Measurements from ENCODE around the gene SFXN5.
"Not testable (repeated sequence)": the region's sequence is repeated elsewhere in the genome, so short reads cannot be mapped to it uniquely, and the experiment has no call there.

SFXN5 gene

DNA sequence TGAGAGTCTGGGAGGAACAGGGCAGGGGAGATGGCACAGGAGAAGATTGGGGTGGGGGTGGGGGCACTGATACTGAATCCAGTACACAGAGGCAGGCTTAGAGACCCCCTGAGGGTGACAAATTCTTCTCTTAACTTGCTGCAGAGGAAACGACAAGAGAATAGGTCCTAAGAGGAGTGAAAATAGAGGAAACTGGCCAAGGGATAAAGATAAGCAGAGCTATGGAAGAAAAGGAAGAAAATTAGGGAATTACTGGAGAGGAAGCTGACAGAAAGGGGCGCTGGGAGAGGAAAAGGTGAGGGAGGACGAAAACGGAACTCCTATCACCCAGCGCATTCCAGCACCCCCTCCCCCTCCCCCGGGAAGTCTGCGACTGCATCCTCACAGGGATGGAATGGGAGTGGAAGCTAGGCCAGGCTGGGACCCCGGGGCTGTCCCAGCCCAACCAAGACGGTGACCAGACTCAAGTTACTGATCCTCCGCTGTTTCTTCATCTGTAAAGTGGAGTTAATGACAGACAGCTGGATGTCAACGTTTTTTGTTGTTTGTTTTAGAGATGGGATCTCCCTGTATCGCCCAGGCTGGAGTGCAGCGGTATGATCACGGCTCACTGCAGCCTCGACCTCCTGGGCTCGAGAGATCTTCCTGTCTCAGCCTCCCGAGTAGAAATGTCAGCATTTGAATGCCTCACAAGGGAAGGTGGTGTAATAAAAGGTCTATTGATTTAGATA, 156.8 kb downstream of the SFXN5 start:
- Mint-ChIP-seq H3K4me1 (peaks cover 38% of the 10 kb centered on the region), H3K4me3 (peak overlapping the region; percentile 73), H3K27ac (no peak overlapping the region), H3K9me3 (no peaks in the 10 kb centered on the region), H3K36me3 (no peaks in the 10 kb centered on the region)
- DNase-seq (ENCODE audit: low spot score in 2 of 2) (no peak), ATAC-seq (no peak)

DNA sequence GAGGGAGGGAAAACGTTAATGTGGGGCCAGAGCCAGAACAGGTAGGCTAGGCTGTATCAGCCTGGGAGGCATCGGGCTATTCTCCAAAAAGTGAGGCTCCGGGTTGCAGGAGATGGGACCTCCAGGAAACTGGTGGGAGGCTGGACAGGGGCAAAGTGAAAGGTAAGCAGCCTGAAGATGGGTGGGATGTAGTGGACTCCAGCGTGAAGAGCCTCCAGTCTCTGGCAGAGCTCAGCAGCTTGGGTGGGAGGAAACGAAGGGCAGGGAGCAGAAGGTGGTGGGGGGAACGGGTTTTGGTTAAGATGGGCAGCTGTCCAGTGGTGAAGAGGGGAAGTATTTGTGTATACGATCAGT, 157.3 kb downstream of the SFXN5 start:
- H3K9me3 Mint-ChIP-seq: no peaks in the 10 kb centered on the region
- no peaks in the 10 kb centered on the region for H3K36me3 Mint-ChIP-seq
- no peak overlapping the region for H3K27ac Mint-ChIP-seq
- H3K4me3 Mint-ChIP-seq: no peak overlapping the region
- peaks cover 38% of the 10 kb centered on the region for H3K4me1 Mint-ChIP-seq
- ATAC-seq (no peak), DNase-seq (ENCODE audit: low spot score in 2 of 2) (no peak)

DNA sequence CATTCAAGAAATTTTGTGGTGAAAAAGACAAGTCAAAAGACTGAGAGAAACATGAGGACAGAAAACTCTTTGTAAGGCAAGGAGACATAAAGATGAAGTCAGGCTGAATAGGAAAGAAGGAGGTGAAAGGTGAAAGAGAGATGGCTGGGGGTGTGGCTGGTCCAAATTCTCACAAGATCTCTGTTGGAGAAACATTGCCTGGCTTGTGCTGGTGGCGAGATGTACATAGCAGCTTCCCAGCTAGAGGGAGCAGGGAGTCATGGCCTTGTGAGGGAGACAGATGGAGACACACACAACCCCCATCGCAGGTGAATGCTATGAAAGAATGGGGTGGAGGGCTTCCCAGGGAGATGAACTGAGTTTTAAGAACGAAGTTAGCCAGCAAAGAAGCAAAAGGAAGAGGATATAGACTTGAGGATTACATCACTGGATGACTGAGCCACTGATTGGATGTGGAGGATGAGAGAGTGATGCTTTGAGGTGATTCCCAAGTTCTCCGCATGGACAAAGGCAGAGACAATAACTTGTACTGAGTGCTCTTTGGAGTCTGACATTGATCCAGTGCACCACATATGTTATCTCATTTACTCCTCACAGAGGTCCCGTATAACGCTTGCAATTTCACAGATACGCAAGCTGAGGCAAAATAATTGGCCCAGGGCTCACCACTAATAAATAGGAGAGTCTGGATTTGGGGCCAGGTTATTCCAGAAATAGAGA, 157.9 kb downstream of the SFXN5 start:
- no peaks in the 10 kb centered on the region for H3K9me3 Mint-ChIP-seq
- H3K4me1 Mint-ChIP-seq: peaks cover 36% of the 10 kb centered on the region
- H3K36me3 Mint-ChIP-seq: no peaks in the 10 kb centered on the region
- H3K4me3 Mint-ChIP-seq: no peak overlapping the region
- ATAC-seq (no peak), DNase-seq (ENCODE audit: low spot score in 2 of 2) (peak in 1 of 2 donors; percentile 41)
- H3K27ac Mint-ChIP-seq: no peak overlapping the region

DNA sequence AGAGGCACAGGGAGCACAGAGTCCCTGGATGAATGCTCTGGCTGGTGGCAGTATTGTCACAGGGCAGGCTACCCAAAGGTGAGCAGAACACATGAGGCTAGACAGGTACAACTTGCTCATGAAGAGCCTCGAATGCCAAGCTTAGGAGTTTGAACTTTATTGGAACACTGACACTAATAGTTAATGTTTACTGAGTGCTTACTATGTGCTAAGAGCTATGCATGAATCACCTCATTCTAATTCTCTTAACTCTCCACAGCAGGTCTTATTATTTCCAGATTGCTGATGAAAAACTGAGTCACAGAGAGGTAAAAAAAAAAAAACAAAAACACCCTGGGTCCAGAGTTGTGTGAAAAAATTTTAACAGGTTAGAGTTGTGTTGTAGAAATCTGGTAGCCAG, 160.3 kb downstream of the SFXN5 start:
- Mint-ChIP-seq H3K27ac (no peak overlapping the region), H3K36me3 (no peaks in the 10 kb centered on the region), H3K4me3 (no peak overlapping the region), H3K4me1 (peaks cover 22% of the 10 kb centered on the region), H3K9me3 (no peaks in the 10 kb centered on the region)
- peak in 1 of 2 donors; percentile 34 for DNase-seq (ENCODE audit: low spot score in 2 of 2)
- no peak for ATAC-seq

DNA sequence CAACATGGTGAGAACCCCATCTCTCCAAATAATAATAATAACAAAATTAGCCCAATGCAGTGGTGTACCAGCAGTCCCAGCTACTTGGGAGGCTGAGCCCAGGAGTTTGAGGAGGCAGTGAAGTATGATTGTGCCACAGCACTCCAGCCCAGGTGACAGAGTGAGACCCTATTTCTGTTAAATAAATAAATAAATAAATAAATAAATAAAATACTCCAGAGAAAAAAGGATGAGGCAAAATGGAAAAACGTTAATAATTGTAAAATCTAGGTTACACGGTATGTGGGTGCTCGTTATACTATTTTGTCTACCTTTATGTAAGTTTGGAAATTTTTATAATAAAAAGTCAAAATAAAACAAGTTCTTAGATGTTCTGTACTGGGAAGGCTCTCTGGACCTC, 162.8 kb downstream of the SFXN5 start:
- no peaks in the 10 kb centered on the region for H3K9me3 Mint-ChIP-seq
- H3K4me1 Mint-ChIP-seq: no peaks in the 10 kb centered on the region
- no peak overlapping the region for H3K4me3 Mint-ChIP-seq
- ATAC-seq: no peak
- H3K27ac Mint-ChIP-seq: no peak overlapping the region
- no peaks in the 10 kb centered on the region for H3K36me3 Mint-ChIP-seq
- no peak for DNase-seq (ENCODE audit: low spot score in 2 of 2)

DNA sequence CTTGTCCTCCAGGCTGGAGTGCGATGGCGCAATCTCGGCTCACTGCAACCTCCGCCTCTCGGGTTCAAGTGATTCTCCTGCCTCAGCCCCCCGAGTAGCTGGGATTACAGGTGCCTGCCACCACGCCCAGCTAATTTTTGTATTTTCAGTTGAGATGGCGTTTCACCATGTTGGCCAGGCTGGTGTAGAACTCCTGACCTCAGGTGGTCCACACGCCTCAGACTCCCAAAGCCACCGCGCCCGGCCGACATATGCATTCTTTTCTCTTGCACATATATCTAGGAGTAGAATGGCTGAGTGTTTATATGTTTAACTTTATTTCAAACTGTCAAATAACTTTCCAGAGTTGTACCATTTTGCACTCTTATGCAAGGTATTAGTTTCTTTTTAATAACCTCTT, 164.1 kb downstream of the SFXN5 start:
- not testable (repeated sequence) for DNase-seq (ENCODE audit: low spot score in 2 of 2); H3K36me3 Mint-ChIP-seq; H3K27ac Mint-ChIP-seq; H3K9me3 Mint-ChIP-seq; ATAC-seq; H3K4me3 Mint-ChIP-seq; H3K4me1 Mint-ChIP-seq

DNA sequence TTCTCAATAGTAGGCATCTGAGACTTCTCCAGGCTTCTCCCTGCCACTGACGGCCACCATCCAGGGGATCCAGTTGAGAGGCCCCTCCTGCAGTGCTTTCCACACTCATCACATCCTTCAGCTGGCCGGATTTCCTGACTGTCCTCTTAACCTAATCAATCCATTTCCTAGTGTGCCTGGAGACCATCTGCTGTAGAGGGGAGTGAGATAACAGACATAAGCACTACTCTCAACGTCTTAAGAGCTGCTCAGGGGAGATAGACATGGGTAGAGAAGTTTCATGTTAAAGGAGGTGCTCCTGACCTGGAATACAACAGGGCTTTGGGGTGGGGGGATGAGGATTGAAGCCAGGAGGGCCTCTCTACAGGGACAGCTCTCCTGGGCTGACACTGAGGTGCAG, 170.1 kb downstream of the SFXN5 start:
- Mint-ChIP-seq H3K27ac (no peak overlapping the region), H3K36me3 (no peaks in the 10 kb centered on the region), H3K4me3 (no peak overlapping the region), H3K9me3 (no peaks in the 10 kb centered on the region), H3K4me1 (no peaks in the 10 kb centered on the region)
- no peak for ATAC-seq
- no peak for DNase-seq (ENCODE audit: low spot score in 2 of 2)

DNA sequence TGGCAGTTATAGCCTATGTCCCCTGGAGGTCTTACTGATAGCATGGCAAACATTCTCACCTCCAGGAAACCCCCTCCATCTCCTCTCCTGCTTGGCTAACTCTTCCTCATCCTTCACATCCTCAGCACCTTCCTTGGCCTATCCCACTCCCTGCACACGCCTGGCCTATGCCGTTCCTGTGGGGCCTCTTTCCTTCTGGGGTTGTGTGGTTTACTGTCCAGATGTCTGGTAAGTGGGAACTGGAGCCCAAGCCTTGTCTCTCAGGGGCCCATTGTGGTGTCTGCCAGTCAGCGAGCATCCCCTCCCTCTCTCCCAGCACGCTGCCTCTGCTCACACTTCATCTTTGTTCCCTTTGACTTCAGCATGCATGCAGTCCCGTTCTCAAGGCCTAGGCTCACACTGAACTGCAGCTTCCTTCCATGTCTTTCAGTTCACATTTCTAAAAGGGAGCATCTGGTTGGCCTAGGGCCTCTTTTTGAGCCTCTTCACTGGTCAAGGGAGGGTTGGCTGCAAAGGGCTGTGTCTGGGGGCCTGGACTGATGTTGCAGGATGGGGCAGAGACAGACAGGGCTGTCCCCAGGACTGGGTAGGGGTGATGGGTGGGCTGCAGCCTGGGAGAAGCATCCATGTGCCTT, 171.2 kb downstream of the SFXN5 start:
- Mint-ChIP-seq H3K4me3 (no peak overlapping the region), H3K27ac (peak overlapping the region; percentile 17), H3K36me3 (no peaks in the 10 kb centered on the region), H3K4me1 (peaks cover 6% of the 10 kb centered on the region), H3K9me3 (no peaks in the 10 kb centered on the region)
- no peak for ATAC-seq
- no peak for DNase-seq (ENCODE audit: low spot score in 2 of 2)

DNA sequence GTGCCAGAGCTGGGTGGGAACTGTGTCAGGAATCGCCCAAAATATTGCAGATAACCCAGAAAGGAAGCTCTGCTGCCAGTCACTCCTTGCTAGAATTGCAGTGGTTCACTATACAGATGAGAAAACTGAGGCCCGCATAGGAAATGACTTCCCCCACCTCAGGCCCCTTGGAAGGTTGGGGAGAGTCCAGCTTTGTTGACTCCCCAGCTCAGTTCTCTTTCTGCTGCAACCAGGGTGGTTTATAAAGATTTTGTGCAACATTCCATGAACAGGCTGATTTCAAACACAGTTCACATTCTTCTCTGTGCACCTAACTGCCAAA, 173.0 kb downstream of the SFXN5 start:
- Mint-ChIP-seq H3K36me3 (no peaks in the 10 kb centered on the region), H3K9me3 (no peaks in the 10 kb centered on the region), H3K27ac (no peak overlapping the region), H3K4me3 (no peak overlapping the region), H3K4me1 (peaks cover 9% of the 10 kb centered on the region)
- ATAC-seq (no peak), DNase-seq (ENCODE audit: low spot score in 2 of 2) (no peak)

DNA sequence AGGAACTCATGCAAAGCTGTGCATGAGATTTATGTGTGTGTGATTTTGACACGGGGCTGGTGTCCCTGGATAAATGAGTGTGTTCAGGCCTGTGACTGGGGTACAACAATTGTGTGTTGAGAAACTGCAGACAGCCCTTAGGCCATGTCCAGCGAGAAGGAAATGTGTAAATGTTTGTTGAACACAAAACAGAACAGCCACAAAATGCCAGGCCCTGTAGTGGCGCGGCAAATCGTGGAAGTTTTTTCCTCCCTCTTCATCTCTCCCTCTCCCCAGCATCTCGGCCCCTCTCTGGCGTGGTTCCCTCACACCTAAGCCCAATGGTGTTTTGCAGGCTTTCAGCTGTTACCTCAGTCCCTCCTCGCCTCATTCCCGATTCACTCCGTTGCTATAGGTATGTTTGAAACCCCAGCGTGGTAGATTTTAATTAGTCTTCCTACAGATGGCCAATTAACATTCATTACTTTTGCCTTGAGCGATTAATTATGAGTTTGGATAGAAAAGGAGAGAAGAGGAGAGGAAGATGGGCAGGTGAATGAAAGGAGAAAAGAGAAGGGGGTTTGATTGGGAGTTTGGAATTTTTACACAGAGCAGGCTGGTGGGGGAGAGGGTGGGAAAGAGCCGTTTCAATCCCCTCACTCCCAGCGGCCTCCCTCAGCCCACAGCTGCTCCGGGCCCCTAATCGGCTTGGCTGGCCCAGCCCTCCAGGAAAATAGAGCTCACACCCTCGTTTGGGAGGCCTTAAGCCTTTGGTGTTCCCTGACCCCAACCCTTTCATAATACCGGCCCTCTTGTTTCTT, 173.5 kb downstream of the SFXN5 start:
- ATAC-seq (no peak), DNase-seq (ENCODE audit: low spot score in 2 of 2) (no peak)
- H3K27ac Mint-ChIP-seq: no peak overlapping the region
- no peaks in the 10 kb centered on the region for H3K36me3 Mint-ChIP-seq
- peaks cover 9% of the 10 kb centered on the region for H3K4me1 Mint-ChIP-seq
- no peaks in the 10 kb centered on the region for H3K9me3 Mint-ChIP-seq
- H3K4me3 Mint-ChIP-seq: no peak overlapping the region

DNA sequence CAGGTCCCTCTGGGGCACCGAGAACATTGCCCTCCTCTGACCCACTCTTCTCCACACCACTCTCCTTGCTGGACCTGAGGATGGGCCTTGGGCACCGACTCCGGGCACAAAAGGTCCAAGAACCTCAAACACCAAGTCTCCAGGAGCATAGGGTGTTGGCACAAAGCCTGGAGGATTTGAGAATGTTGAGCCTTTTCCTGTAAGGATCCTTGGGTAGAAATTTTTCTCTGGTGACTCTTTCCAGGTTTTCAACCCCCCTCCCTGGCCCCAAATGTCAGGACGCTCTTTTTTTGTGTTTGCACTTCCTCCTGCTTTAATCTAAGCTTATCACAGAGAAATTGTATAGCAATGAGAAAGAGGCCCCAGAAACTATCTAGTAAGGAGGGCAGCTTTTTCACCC, 175.1 kb downstream of the SFXN5 start:
- Mint-ChIP-seq H3K4me3 (no peak overlapping the region), H3K9me3 (no peaks in the 10 kb centered on the region), H3K36me3 (no peaks in the 10 kb centered on the region), H3K27ac (no peak overlapping the region), H3K4me1 (peaks cover 9% of the 10 kb centered on the region)
- no peak for DNase-seq (ENCODE audit: low spot score in 2 of 2)
- ATAC-seq: no peak

DNA sequence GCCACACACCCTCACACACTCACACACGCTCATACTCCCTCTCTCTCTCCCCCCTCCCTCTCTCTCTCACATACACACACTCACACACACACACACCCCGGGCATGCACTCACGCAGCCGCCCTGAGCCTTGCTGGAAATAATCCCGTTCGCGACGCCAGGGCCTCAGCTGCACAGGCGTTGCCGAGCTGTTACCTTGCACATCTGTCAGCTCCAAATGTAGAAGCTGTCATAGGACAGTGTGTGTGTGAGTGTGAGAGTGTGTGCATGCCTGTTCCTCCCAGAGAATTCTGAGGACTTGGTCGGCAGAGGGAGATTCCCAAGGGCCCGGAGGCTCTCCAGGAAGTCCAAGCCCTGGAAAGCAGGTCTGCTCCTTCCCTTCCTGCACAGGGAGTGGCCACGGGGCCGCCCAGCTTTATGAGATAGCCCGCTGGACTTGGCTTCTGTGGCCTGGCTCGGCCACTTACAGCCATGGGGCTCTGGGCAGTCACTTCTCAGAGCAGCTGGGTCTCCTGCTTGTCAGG, 175.7 kb downstream of the SFXN5 start:
- H3K4me1 Mint-ChIP-seq: peaks cover 9% of the 10 kb centered on the region
- no peaks in the 10 kb centered on the region for H3K9me3 Mint-ChIP-seq
- DNase-seq (ENCODE audit: low spot score in 2 of 2) (no peak), ATAC-seq (no peak)
- H3K4me3 Mint-ChIP-seq: no peak overlapping the region
- H3K36me3 Mint-ChIP-seq: no peaks in the 10 kb centered on the region
- no peak overlapping the region for H3K27ac Mint-ChIP-seq

DNA sequence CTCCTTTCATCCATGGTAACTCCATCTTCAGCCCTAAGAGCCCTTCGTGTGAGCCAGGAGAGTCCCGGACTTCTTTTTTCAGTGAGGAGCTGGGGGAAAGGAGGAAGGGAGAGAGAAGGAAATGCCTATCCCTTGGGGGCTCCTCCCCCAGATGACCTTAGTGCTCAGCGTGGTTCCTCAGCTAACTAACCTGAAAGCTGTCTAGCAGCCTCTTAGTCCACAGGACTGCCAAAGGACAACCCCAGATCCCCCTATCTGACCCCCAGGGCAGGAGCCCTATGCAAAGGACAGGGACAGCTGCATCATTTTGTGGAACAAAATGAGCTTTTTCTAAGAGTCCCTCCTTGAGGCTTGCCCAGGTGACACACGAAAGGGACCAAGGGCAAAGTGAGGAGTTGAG, 176.4 kb downstream of the SFXN5 start:
- Mint-ChIP-seq H3K4me1 (peaks cover 9% of the 10 kb centered on the region), H3K36me3 (no peaks in the 10 kb centered on the region), H3K4me3 (no peak overlapping the region), H3K27ac (no peak overlapping the region), H3K9me3 (no peaks in the 10 kb centered on the region)
- ATAC-seq: no peak
- no peak for DNase-seq (ENCODE audit: low spot score in 2 of 2)

DNA sequence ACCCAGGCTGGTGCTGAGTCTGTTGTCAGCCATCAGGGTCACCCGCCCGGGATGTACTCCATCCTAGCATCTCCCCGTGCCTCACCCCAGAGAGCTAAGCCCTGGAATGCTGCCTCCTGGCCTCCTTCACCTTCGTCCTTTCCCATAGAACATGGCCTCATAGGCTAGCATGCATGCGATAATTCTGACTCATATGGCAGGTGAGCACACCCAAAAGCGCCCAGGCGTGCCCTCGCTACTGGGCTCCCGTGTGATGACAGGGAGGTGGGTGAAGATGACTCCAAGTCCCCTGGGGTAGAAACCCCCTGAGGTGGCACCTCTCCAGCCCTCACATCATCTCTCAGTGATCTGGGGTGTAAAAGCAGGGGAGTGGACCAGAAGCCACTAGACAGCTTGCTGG, 177.0 kb downstream of the SFXN5 start:
- no peak for ATAC-seq
- no peaks in the 10 kb centered on the region for H3K9me3 Mint-ChIP-seq
- no peaks in the 10 kb centered on the region for H3K36me3 Mint-ChIP-seq

DNA sequence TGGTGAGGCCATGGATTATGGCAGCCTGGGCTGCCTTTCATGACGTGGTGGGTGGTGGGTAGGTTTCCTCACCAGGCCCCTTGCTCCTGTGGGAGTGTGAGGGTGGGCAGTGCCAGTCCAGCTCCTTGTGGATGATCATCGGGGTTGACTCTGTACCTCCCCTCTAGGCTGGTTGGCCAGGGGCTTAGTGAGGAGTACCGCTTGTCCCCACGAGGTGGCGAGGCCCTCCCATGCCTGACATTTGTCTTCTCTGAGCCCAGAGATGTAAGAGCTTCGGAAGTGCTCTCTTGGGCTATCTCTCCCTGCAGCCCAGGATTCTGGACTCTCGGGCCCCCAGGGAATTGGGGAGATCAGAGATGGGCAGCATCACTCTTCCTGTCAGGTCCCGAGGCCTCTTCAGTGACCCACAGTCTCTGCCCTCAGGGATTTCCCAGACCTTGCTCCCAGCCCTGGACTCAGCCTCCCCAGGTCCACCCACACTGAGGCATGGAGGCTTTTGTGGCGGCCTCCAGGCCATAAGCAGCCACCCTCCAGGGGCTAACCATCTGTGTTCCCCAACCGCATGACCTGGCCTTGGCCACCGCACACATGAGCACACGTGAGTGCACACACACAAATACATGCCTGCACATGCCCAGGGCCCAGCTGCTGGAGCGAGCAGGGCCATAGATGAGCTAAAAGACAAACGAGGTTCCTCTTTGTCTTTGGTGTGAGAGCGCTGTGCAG, 177.8 kb downstream of the SFXN5 start:
- peaks cover 9% of the 10 kb centered on the region for H3K4me1 Mint-ChIP-seq
- DNase-seq (ENCODE audit: low spot score in 2 of 2) (peak in 1 of 2 donors; percentile 68), ATAC-seq (peak; percentile 60)
- no peaks in the 10 kb centered on the region for H3K9me3 Mint-ChIP-seq
- no peak overlapping the region for H3K27ac Mint-ChIP-seq
- H3K4me3 Mint-ChIP-seq: no peak overlapping the region
- no peaks in the 10 kb centered on the region for H3K36me3 Mint-ChIP-seq

More for the DNA sequence above, 177.0 kb downstream of the SFXN5 start:
- H3K27ac Mint-ChIP-seq: no peak overlapping the region
- H3K4me1 Mint-ChIP-seq: peaks cover 9% of the 10 kb centered on the region
- DNase-seq (ENCODE audit: low spot score in 2 of 2): no peak
- no peak overlapping the region for H3K4me3 Mint-ChIP-seq

Data from stimulated activated effector memory CD8-positive, alpha-beta T cell treated with anti-CD3 and anti-CD28 coated beads, Interleukin-12 subunit alpha, Interleukin-12 subunit beta, amount 100 ng/mL, for 72 hours (primary cell).